Testis (tissue), 3 donors: Measurements from ENCODE around the gene TUBB2B. TPM values are rescaled to one million over a fixed set of nuclear protein-coding genes. Genes with fewer than 3 reads are reported as not detected.

ENCODE experiments used
- DNase-seq: peaks from one replicate; pipeline ENCODE4 v3.0.0-alpha.2; 2019
- H3K27ac ChIP-seq, 2 donors: fragments of 200-600 bp; sonication (generic); one replicate each; pipeline ENCODE4 v1.5.1; 2019
- H3K27me3 ChIP-seq: fragments of 200-600 bp; sonication (generic); one replicate; pipeline ENCODE4 v1.5.1; 2019
- H3K36me3 ChIP-seq: fragments of 200-600 bp; sonication (generic); one replicate; pipeline ENCODE4 v1.5.1; 2017; ENCODE audit warnings: low read depth; ENCODE audit errors: missing control alignments
- H3K4me1 ChIP-seq: fragments of 200-600 bp; sonication (generic); one replicate; pipeline ENCODE4 v1.5.1; 2019
- H3K4me3 ChIP-seq, 2 donors: fragments of 200-600 bp; sonication (generic); one replicate each; pipeline ENCODE4 v1.5.1; 2017 to 2019
- H3K9me3 ChIP-seq: fragments of 200-600 bp; sonication (generic); one replicate; pipeline ENCODE4 v1.5.1; 2017
- POLR2A ChIP-seq: fragments of 450-650 bp; IDR thresholded peaks from one replicate; pipeline ENCODE4 v1.6.1; 2017; ENCODE audit warnings: antibody characterized with exemption, mild to moderate bottlenecking, moderate library complexity
- WGBS, 2 donors: methylation state at CpG; one replicate each; pipeline ENCODE4 v1.1.5; 2018; 5-methylcytosine and 5-hydroxymethylcytosine counted together
- intact Hi-C: fragments of 100-400 bp; cut with DNase I; formaldehyde crosslinking; loops from one replicate; pipeline ENCODE4 v1.15.1; 2023; ENCODE audit warnings: low total_unique reads
- polyA plus RNA-seq: library from polyadenylated mRNA; stranded (reverse); fragments of 350-450 nt; fragmentation: Illumina TruSeq; extraction: RNeasy Lipid Tissue Mini Kit (QIAGEN cat#74804); gene quantifications from one replicate; pipeline ENCODE4 v1.2.3, GENCODE V29; 2014; ENCODE audit warnings: low read depth, low replicate concordance; ENCODE audit not compliant: insufficient read depth
- total RNA-seq, 2 donors: library from RNA; depleted of rRNA; stranded (reverse); fragments of >200 nt; gene quantifications; one replicate each; pipeline ENCODE4 v1.2.3, GENCODE V29; 2016
- TF ChIP-seq, protein P1 (sequence below), 3 experiments: fragments of 450-650 bp in 2 of 3; fragments of 200-600 bp in 1 of 3; sonication (generic) in 1 of 3; IDR thresholded peaks; one replicate each; pipeline ENCODE4 v1.5.1; 2016 to 2019; ENCODE audit warnings: antibody characterized with exemption in 3 of 3, mild to moderate bottlenecking in 2 of 3, moderate library complexity in 1 of 3

The TUBB2B gene
- total and polyA plus RNA-seq, 3 donors from 2014 or later = 1.6 to 3.6 (median 2.2) TPM

DNA sequence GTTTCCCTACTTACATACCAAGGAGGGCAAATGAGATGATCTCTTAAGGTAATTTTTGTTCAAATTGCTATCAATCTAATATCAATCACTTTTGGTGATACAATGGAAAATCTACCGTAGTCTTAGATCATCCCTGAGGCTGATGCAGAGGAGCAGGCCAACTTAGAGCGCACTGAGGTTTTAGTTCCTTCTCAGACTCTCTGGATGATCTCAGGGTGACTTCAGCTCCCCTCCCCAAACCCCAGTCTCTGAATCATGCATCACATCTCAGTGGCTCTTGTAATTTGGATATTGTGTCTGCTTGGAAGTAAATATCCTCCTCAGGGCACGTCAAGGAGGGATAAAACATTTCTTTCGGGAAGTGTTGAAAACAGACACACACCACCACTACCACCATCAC is 5.9 kb downstream of the TUBB2B start:
- H3K36me3 ChIP-seq = no peaks in the 10 kb centered on the region
- DNase-seq = no peak
- TF ChIP-seq, protein P1, sequence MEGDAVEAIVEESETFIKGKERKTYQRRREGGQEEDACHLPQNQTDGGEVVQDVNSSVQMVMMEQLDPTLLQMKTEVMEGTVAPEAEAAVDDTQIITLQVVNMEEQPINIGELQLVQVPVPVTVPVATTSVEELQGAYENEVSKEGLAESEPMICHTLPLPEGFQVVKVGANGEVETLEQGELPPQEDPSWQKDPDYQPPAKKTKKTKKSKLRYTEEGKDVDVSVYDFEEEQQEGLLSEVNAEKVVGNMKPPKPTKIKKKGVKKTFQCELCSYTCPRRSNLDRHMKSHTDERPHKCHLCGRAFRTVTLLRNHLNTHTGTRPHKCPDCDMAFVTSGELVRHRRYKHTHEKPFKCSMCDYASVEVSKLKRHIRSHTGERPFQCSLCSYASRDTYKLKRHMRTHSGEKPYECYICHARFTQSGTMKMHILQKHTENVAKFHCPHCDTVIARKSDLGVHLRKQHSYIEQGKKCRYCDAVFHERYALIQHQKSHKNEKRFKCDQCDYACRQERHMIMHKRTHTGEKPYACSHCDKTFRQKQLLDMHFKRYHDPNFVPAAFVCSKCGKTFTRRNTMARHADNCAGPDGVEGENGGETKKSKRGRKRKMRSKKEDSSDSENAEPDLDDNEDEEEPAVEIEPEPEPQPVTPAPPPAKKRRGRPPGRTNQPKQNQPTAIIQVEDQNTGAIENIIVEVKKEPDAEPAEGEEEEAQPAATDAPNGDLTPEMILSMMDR (IDR thresholded peaks at IDR 0.05) = no peak
- no peak for TF ChIP-seq POLR2A
- no peak overlapping the region for H3K4me3 ChIP-seq
- WGBS, 2 donors = 86 to 91% methylated on average over 4 of the region's 4 CpGs
- H3K9me3 ChIP-seq = no peaks in the 10 kb centered on the region
- no peaks in the 10 kb centered on the region for H3K27me3 ChIP-seq
- intact Hi-C loops = no loop called here
- no peak overlapping the region for H3K27ac ChIP-seq
- H3K4me1 ChIP-seq = no peaks in the 10 kb centered on the region

DNA sequence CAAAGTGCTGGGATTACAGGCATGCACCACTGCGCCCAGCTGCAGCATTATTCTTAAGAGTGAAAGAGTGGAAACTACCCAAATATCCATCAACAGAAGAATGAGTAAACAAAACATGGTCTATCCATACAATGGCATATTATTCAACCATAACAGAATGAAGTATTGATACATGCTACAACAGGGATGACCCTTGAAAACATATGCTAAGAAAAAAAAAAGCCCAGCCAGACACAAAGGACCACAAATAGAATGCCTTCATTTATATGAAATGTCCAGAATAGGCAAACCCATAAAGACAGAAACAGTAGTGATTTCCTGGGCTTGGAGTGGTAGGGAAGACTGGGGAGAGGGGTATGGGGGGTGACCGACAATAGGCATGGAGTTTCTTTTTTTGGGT is 7.1 kb downstream of the TUBB2B start:
- WGBS, 2 donors = 91% methylated on average over 2 of the region's 2 CpGs
- no peak for DNase-seq
- intact Hi-C loops = no loop called here
- Histone ChIP-seq H3K27ac (no peak overlapping the region), H3K27me3 (no peaks in the 10 kb centered on the region), H3K4me1 (no peaks in the 10 kb centered on the region), H3K4me3 (no peak overlapping the region), H3K36me3 (no peaks in the 10 kb centered on the region), H3K9me3 (no peaks in the 10 kb centered on the region)
- no peak for TF ChIP-seq POLR2A
- TF ChIP-seq, protein P1 (IDR thresholded peaks at IDR 0.05) = no peak

DNA sequence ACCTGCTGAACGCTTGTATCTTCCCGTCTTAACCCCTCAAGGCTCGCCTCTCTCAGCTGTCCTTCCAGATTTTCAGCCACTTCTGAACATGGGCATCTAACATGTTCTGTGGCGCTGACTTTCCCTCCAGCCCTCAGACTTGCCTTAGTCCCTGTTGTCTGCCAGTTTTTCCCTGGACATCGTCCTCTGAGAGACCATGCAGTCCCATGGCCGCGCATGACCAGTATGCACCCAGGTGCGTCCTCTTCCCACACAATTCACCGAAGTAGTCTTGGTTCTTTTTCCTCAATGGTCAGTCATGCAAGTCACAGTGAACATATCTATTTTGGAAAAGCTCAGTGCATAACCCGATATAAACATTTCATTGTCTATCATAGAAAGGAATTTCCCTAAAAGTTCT is 9.2 kb downstream of the TUBB2B start:
- Histone ChIP-seq H3K4me3 (no peak overlapping the region), H3K9me3 (no peaks in the 10 kb centered on the region), H3K27me3 (no peaks in the 10 kb centered on the region), H3K4me1 (no peaks in the 10 kb centered on the region), H3K27ac (no peak overlapping the region), H3K36me3 (no peaks in the 10 kb centered on the region)
- no peak for TF ChIP-seq POLR2A
- TF ChIP-seq, protein P1 (IDR thresholded peaks at IDR 0.05) = no peak
- intact Hi-C loops = no loop called here
- 92 to 97% methylated on average over 10 of the region's 10 CpGs for WGBS, 2 donors
- DNase-seq = no peak

DNA sequence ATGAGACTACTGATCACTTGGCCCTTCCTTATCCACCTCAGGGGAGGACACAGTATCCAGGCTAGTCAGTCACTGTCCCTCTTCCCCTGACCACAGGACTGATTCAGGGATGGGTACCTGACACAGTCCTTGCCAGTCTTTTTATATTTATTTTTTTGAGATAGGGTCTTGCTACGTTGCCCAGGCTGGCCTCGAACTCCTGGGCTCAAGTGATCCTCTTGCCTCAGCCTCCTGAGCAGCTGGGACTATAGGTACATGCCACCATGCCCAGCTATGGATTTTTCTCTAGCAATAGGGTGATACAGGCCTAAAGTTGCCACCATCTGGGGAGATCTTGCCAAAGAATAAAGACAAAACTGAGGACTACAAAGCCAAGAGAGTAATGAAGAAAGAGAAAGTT is 10.2 kb downstream of the TUBB2B start:
- H3K4me1 ChIP-seq = no peaks in the 10 kb centered on the region
- no peak for DNase-seq
- H3K9me3 ChIP-seq = no peaks in the 10 kb centered on the region
- TF ChIP-seq, protein P1 (IDR thresholded peaks at IDR 0.05) = no peak
- H3K27me3 ChIP-seq = no peaks in the 10 kb centered on the region
- 82 to 92% methylated on average over 2 of the region's 2 CpGs for whole genome bisulfite sequencing, 2 donors
- H3K27ac ChIP-seq = no peak overlapping the region
- intact Hi-C loops = no loop called here
- H3K4me3 ChIP-seq = no peak overlapping the region
- H3K36me3 ChIP-seq = no peaks in the 10 kb centered on the region

DNA sequence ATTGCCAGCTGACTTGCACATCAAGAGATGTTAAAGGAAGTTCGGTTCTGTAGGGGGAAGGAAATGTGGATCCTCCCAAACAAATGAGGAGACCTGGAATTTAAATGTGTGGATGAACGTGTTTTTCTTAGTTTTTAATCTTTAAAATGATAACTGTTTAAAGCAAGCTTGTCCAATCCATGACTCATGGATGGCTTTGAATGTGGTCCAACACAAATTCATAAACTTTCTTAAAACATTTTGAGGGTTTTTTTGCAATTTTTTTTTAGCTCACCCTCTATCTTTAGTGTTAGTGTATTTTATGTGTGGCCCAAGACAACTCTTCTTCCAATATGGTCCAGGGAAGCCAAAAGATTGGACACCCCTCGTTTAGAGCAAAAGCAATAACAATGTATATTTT is 12.6 kb downstream of the TUBB2B start:
- H3K9me3 ChIP-seq = no peaks in the 10 kb centered on the region
- TF ChIP-seq POLR2A = no peak
- TF ChIP-seq, protein P1 (IDR thresholded peaks at IDR 0.05) = no peak
- no peaks in the 10 kb centered on the region for H3K4me1 ChIP-seq
- 58 to 61% methylated on average over 3 of the region's 3 CpGs for WGBS, 2 donors
- H3K27me3 ChIP-seq = no peaks in the 10 kb centered on the region
- intact Hi-C loops = no loop called here
- DNase-seq = no peak
- H3K4me3 ChIP-seq = no peak overlapping the region
- H3K27ac ChIP-seq = no peak overlapping the region
- no peaks in the 10 kb centered on the region for H3K36me3 ChIP-seq
